Transverse colon (tissue), 4 donors: ENCODE results near the gene TECPR2. TPM values are rescaled to one million over a fixed set of nuclear protein-coding genes. Genes with fewer than 3 reads are reported as not detected.
"Not testable (repeated sequence)": the region's sequence is repeated elsewhere in the genome, so short reads cannot be mapped to it uniquely, and the experiment has no call there.

Experiments
- DNase-seq: peaks from one replicate; pipeline ENCODE4 v3.0.0-alpha.2; 2019
- H3K27ac ChIP-seq, 4 donors: fragments of 200-600 bp; sonication (generic); 2 replicates each; pipeline ENCODE4 v1.5.1; 2016 to 2018; ENCODE audit warnings: inconsistent platforms in 4 of 4
- H3K27me3 ChIP-seq: fragments of 200-600 bp; sonication (generic); 2 replicates; pipeline ENCODE4 v1.5.1; 2017; ENCODE audit warnings: inconsistent platforms
- H3K36me3 ChIP-seq, 4 donors: fragments of 200-600 bp; sonication (generic); 2 replicates each; pipeline ENCODE4 v1.5.1; 2017 to 2019; ENCODE audit warnings: inconsistent platforms in 4 of 4
- H3K4me1 ChIP-seq, 4 donors: fragments of 200-600 bp; sonication (generic); 2 replicates each; pipeline ENCODE4 v1.5.1; 2017 to 2020; ENCODE audit warnings: inconsistent platforms in 4 of 4
- H3K4me3 ChIP-seq, 4 donors: fragments of 200-600 bp; sonication (generic); 1 replicate in 1 of 4; 2 replicates in 3 of 4; pipeline versions ENCODE4 v1.5.1 to v1.6.1; 2017 to 2019; ENCODE audit warnings: inconsistent platforms in 4 of 4
- H3K9me3 ChIP-seq, 2 donors: fragments of 200-600 bp; sonication (generic); 2 replicates each; pipeline ENCODE4 v1.5.1; 2017 to 2019; ENCODE audit warnings: inconsistent platforms in 2 of 2
- EP300 ChIP-seq: sonication (generic); formaldehyde crosslinking; IDR thresholded peaks from one replicate; pipeline ENCODE4 v1.6.1; 2017; ENCODE audit warnings: antibody characterized with exemption, low read depth
- POLR2A ChIP-seq: fragments of 450-650 bp; IDR thresholded peaks from one replicate; pipeline ENCODE4 v1.6.1; 2016; ENCODE audit warnings: antibody characterized with exemption, mild to moderate bottlenecking, moderate library complexity
- POLR2AphosphoS5 ChIP-seq, 3 donors: sonication (generic); formaldehyde crosslinking; IDR thresholded peaks; one replicate each; pipeline ENCODE4 v1.6.1; 2016; ENCODE audit warnings: antibody characterized with exemption in 3 of 3
- WGBS, 2 donors: methylation state at CpG; one replicate each; pipeline ENCODE4 v1.1.5; 2018; ENCODE audit warnings: low coverage in 1 of 2; 5-methylcytosine and 5-hydroxymethylcytosine counted together
- in situ Hi-C, 4 donors: fragments of 200-750 bp; cut with MboI; loops; one replicate each; pipeline versions ENCODE4 v1.15.0 to v1.15.1; 2017; ENCODE audit warnings: low sequenced_read_pairs in 3 of 4, low pct_ligation_motif_present in 1 of 4, low pct_unique_long_range_greater_than_20kb in 1 of 4
- intact Hi-C: fragments of 100-400 bp; cut with DNase I; formaldehyde crosslinking; loops from one replicate; pipeline ENCODE4 v1.15.1; 2023; ENCODE audit warnings: low total_unique reads
- total RNA-seq, 4 donors: library from RNA; depleted of rRNA; stranded (reverse); fragments of >200 nt; gene quantifications; one replicate each; pipeline ENCODE4 v1.1.0, GENCODE V29; 2016
- TF ChIP-seq, protein P1 (sequence below), 5 experiments: fragments of 200-600 bp in 3 of 5; fragments of 450-650 bp in 2 of 5; sonication (generic) in 3 of 5; IDR thresholded peaks; 1 replicate in 2 of 5; 2 replicates in 3 of 5; pipeline ENCODE4 v1.5.1; 2016 to 2017; ENCODE audit warnings: antibody characterized with exemption in 5 of 5, inconsistent platforms in 3 of 5, mild to moderate bottlenecking in 2 of 5, moderate library complexity in 1 of 5

TECPR2 gene
- total RNA-seq, 4 donors from 2014 or later, result 12.6 to 47.4 (median 17.9) TPM

GRCh38 chr14:102538602-102539543 is 176.1 kb downstream of the TECPR2 start:
- no peak overlapping the region for H3K27ac ChIP-seq
- DNase-seq, result no peak
- peaks cover 0 to 5% (median 5%) of the 10 kb centered on the region in 4 donors for H3K4me1 ChIP-seq
- no peak overlapping the region for H3K4me3 ChIP-seq
- no peaks in the 10 kb centered on the region for H3K27me3 ChIP-seq
- no peaks in the 10 kb centered on the region for H3K36me3 ChIP-seq
- intact Hi-C loops (no loop called here), in situ Hi-C loops (no loop called here)
- H3K9me3 ChIP-seq, result no peaks in the 10 kb centered on the region
- TF ChIP-seq POLR2A (no peak), EP300 (no peak), POLR2AphosphoS5 (IDR thresholded peaks at IDR 0.05) (no peak)
- TF ChIP-seq, protein P1, sequence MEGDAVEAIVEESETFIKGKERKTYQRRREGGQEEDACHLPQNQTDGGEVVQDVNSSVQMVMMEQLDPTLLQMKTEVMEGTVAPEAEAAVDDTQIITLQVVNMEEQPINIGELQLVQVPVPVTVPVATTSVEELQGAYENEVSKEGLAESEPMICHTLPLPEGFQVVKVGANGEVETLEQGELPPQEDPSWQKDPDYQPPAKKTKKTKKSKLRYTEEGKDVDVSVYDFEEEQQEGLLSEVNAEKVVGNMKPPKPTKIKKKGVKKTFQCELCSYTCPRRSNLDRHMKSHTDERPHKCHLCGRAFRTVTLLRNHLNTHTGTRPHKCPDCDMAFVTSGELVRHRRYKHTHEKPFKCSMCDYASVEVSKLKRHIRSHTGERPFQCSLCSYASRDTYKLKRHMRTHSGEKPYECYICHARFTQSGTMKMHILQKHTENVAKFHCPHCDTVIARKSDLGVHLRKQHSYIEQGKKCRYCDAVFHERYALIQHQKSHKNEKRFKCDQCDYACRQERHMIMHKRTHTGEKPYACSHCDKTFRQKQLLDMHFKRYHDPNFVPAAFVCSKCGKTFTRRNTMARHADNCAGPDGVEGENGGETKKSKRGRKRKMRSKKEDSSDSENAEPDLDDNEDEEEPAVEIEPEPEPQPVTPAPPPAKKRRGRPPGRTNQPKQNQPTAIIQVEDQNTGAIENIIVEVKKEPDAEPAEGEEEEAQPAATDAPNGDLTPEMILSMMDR (IDR thresholded peaks at IDR 0.05), result no peak
- 80% methylated on average over 19 of the region's 25 CpGs; no CpG with 5 or more reads in 1 of the 2 donors for WGBS, 2 donors

- Histone ChIP-seq H3K4me1 (peaks cover 0 to 11% (median 10%) of the 10 kb centered on the region in 4 donors), H3K36me3 (no peaks in the 10 kb centered on the region), H3K4me3 (no peak overlapping the region), H3K9me3 (no peaks in the 10 kb centered on the region), H3K27ac (no peak overlapping the region), H3K27me3 (peaks cover 6% of the 10 kb centered on the region)
- no peak for DNase-seq
- in situ Hi-C loops, result no loop called here
- intact Hi-C loops, result no loop called here
- 66 to 93% methylated on average over 3 to 17 of the region's 17 CpGs for WGBS, 2 donors
- TF ChIP-seq POLR2A (no peak), EP300 (no peak), POLR2AphosphoS5 (IDR thresholded peaks at IDR 0.05) (no peak)
- TF ChIP-seq, protein P1 (IDR thresholded peaks at IDR 0.05), result no peak
These were observed 177.0 kb downstream of the TECPR2 start for GRCh38 chr14:102539544-102540314.

- DNase-seq, result no peak
- Histone ChIP-seq H3K4me1 (peaks cover 4 to 18% (median 18%) of the 10 kb centered on the region in 4 donors), H3K27ac (no peak overlapping the region), H3K4me3 (no peak overlapping the region), H3K27me3 (peaks cover 13% of the 10 kb centered on the region), H3K36me3 (no peaks in the 10 kb centered on the region), H3K9me3 (no peaks in the 10 kb centered on the region)
- intact Hi-C loops (no loop called here), in situ Hi-C loops (no loop called here)
- WGBS, 2 donors, result 72 to 80% methylated on average over 3 to 25 of the region's 29 CpGs
- TF ChIP-seq EP300 (no peak), POLR2AphosphoS5 (IDR thresholded peaks at IDR 0.05) (no peak), POLR2A (no peak)
- TF ChIP-seq, protein P1 (IDR thresholded peaks at IDR 0.05), result no peak
These were observed 177.7 kb downstream of the TECPR2 start for GRCh38 chr14:102540315-102541028.

GRCh38 chr14:102541029-102541491 is 178.3 kb downstream of the TECPR2 start:
- DNase-seq, H3K4me3 ChIP-seq, H3K9me3 ChIP-seq, intact Hi-C loops, H3K27ac ChIP-seq, H3K36me3 ChIP-seq, in situ Hi-C loops: not testable (repeated sequence)
- peaks cover 7 to 23% (median 21%) of the 10 kb centered on the region in 4 donors for H3K4me1 ChIP-seq
- peaks cover 19% of the 10 kb centered on the region for H3K27me3 ChIP-seq
- WGBS, 2 donors, result 95 to 97% methylated on average over 4 to 13 of the region's 14 CpGs
